ENCODE measurements around the gene GOLGA2. TPM values are rescaled to one million over a fixed set of nuclear protein-coding genes. Genes with fewer than 3 reads are reported as not detected.

Gene GOLGA2
- total RNA-seq, 2 experiments from 2014 or later = 28.4 to 29.4 TPM

- CTCF ChIA-PET = interaction anchor here (0.8 to 1.7 kb wide), 4 partner anchors 12 to 101 kb away, joined by 3 to 6 read pairs (median 4); partner anchors contain the start of genes GOLGA2 and SWI5
- H3K27me3 Mint-ChIP-seq = no peaks in the 10 kb centered on the region
- H3K27ac Mint-ChIP-seq = peak overlapping the region; percentile 74
- peaks cover 11% of the 10 kb centered on the region for H3K4me1 Mint-ChIP-seq
- H3K36me3 Mint-ChIP-seq (ENCODE audit: low read depth) = no peaks in the 10 kb centered on the region
- POLR2A ChIA-PET = no interaction called here
- DNase-seq (peak; percentile 97), ATAC-seq (peak; percentile 98)
- H3K9me3 Mint-ChIP-seq (ENCODE audit: low read depth) = no peaks in the 10 kb centered on the region
- peak overlapping the region; percentile 71 for H3K4me3 Mint-ChIP-seq
- intact Hi-C loops (cut with DNase I, micrococcal nuclease) = loop anchor here (1.0 kb wide), 10 partner anchors 15 to 238 kb away; partner anchors contain the start of genes DNM1 (in 2 of the 2), BBLN (in 1 of the 2), COQ4 (in 1 of the 2) and GOLGA2 (in 1 of the 2)
Measured at GRCh38 chr9:128218518-128219389, 57.1 kb downstream of the GOLGA2 start.

DNA sequence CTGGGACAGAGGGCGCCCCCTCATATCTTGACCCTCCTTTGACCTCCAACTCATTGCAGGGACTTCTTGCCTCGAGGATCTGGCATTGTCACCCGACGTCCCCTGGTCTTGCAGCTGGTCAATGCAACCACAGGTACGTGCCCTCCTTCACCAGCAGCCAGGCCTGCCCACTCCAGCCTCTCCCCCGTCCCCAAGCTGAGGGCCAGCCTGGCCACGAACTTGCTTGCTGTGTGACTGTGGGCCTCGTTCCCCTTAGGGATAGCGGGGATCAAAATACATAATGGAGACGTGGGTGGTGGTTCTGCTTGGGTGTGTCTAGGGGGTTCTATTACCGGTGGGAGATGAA, 57.7 kb downstream of the GOLGA2 start:
- intact Hi-C loops (cut with DNase I, micrococcal nuclease) = loop anchor here (1.0 kb wide), 10 partner anchors 15 to 238 kb away; partner anchors contain the start of genes DNM1 (in 2 of the 2), BBLN (in 1 of the 2), COQ4 (in 1 of the 2) and GOLGA2 (in 1 of the 2)
- H3K9me3 Mint-ChIP-seq (ENCODE audit: low read depth) = no peaks in the 10 kb centered on the region
- ATAC-seq (no peak), DNase-seq (no peak)
- CTCF ChIA-PET = interaction anchor here (0.8 to 1.7 kb wide), 5 partner anchors 11 to 101 kb away, joined by 3 to 6 read pairs (median 4); partner anchors contain the start of genes GOLGA2 and SWI5
- POLR2A ChIA-PET = no interaction called here
- H3K4me3 Mint-ChIP-seq = peak overlapping the region; percentile 71
- H3K27me3 Mint-ChIP-seq = no peaks in the 10 kb centered on the region
- no peaks in the 10 kb centered on the region for H3K36me3 Mint-ChIP-seq (ENCODE audit: low read depth)
- peak overlapping the region; percentile 74 for H3K27ac Mint-ChIP-seq
- peaks cover 11% of the 10 kb centered on the region for H3K4me1 Mint-ChIP-seq

GRCh38 chr9:128216781-128217553, 58.8 kb downstream of the GOLGA2 start:
- Mint-ChIP-seq H3K36me3 (ENCODE audit: low read depth) (no peaks in the 10 kb centered on the region), H3K27ac (no peak overlapping the region), H3K27me3 (peaks cover 2% of the 10 kb centered on the region), H3K9me3 (ENCODE audit: low read depth) (no peaks in the 10 kb centered on the region), H3K4me1 (peaks cover 11% of the 10 kb centered on the region), H3K4me3 (no peak overlapping the region)
- ATAC-seq = no peak
- intact Hi-C loops (cut with DNase I, micrococcal nuclease) = no loop called here
- no peak for DNase-seq
- ChIA-PET POLR2A (no interaction called here), CTCF (interaction anchor here (0.7 to 1.3 kb wide), 4 partner anchors 11 to 38 kb away, joined by 3 read pairs; no protein-coding TSS in a partner anchor)

- no peaks in the 10 kb centered on the region for H3K36me3 Mint-ChIP-seq (ENCODE audit: low read depth)
- no peak overlapping the region for H3K27ac Mint-ChIP-seq
- no peak for DNase-seq
- H3K4me1 Mint-ChIP-seq = peaks cover 11% of the 10 kb centered on the region
- no peak for ATAC-seq
- peaks cover 2% of the 10 kb centered on the region for H3K27me3 Mint-ChIP-seq
- H3K9me3 Mint-ChIP-seq (ENCODE audit: low read depth) = no peaks in the 10 kb centered on the region
- no peak overlapping the region for H3K4me3 Mint-ChIP-seq
- intact Hi-C loops (cut with DNase I, micrococcal nuclease) = no loop called here
- ChIA-PET POLR2A (no interaction called here), CTCF (interaction anchor here (1.0 to 1.3 kb wide), 2 partner anchors 9 to 32 kb away, joined by 3 read pairs; no protein-coding TSS in a partner anchor)
Measured at GRCh38 chr9:128215491-128216409, 60.1 kb downstream of the GOLGA2 start.

- H3K9me3 Mint-ChIP-seq (ENCODE audit: low read depth) = no peaks in the 10 kb centered on the region
- DNase-seq (no peak), ATAC-seq (no peak)
- H3K27ac Mint-ChIP-seq = no peak overlapping the region
- ChIA-PET CTCF (no interaction called here), POLR2A (no interaction called here)
- peaks cover 2% of the 10 kb centered on the region for H3K27me3 Mint-ChIP-seq
- no peaks in the 10 kb centered on the region for H3K36me3 Mint-ChIP-seq (ENCODE audit: low read depth)
- intact Hi-C loops (cut with DNase I, micrococcal nuclease) = no loop called here
- H3K4me1 Mint-ChIP-seq = peaks cover 11% of the 10 kb centered on the region
- H3K4me3 Mint-ChIP-seq = no peak overlapping the region
Measured at GRCh38 chr9:128214571-128215490, 61.0 kb downstream of the GOLGA2 start.

GRCh38 chr9:128213746-128214497, 61.9 kb downstream of the GOLGA2 start:
- no peak for ATAC-seq
- intact Hi-C loops (cut with DNase I, micrococcal nuclease) = no loop called here
- Mint-ChIP-seq H3K27me3 (peaks cover 2% of the 10 kb centered on the region), H3K9me3 (ENCODE audit: low read depth) (no peaks in the 10 kb centered on the region), H3K4me3 (no peak overlapping the region), H3K4me1 (peaks cover 9% of the 10 kb centered on the region), H3K36me3 (ENCODE audit: low read depth) (no peaks in the 10 kb centered on the region), H3K27ac (no peak overlapping the region)
- DNase-seq = no peak
- ChIA-PET POLR2A (no interaction called here), CTCF (interaction anchor here (0.5 to 1.1 kb wide), 2 partner anchors 14 to 62 kb away, joined by 3 to 4 read pairs; partner anchors contain the start of genes GOLGA2 and SWI5)

- intact Hi-C loops (cut with DNase I, micrococcal nuclease) = no loop called here
- H3K27me3 Mint-ChIP-seq = peaks cover 2% of the 10 kb centered on the region
- H3K4me1 Mint-ChIP-seq = no peaks in the 10 kb centered on the region
- no peaks in the 10 kb centered on the region for H3K36me3 Mint-ChIP-seq (ENCODE audit: low read depth)
- H3K27ac Mint-ChIP-seq = no peak overlapping the region
- no peak for DNase-seq
- ChIA-PET POLR2A (no interaction called here), CTCF (no interaction called here)
- H3K9me3 Mint-ChIP-seq (ENCODE audit: low read depth) = no peaks in the 10 kb centered on the region
- H3K4me3 Mint-ChIP-seq = no peak overlapping the region
- ATAC-seq = no peak
Measured at GRCh38 chr9:128211981-128212281, 63.9 kb downstream of the GOLGA2 start.

DNA sequence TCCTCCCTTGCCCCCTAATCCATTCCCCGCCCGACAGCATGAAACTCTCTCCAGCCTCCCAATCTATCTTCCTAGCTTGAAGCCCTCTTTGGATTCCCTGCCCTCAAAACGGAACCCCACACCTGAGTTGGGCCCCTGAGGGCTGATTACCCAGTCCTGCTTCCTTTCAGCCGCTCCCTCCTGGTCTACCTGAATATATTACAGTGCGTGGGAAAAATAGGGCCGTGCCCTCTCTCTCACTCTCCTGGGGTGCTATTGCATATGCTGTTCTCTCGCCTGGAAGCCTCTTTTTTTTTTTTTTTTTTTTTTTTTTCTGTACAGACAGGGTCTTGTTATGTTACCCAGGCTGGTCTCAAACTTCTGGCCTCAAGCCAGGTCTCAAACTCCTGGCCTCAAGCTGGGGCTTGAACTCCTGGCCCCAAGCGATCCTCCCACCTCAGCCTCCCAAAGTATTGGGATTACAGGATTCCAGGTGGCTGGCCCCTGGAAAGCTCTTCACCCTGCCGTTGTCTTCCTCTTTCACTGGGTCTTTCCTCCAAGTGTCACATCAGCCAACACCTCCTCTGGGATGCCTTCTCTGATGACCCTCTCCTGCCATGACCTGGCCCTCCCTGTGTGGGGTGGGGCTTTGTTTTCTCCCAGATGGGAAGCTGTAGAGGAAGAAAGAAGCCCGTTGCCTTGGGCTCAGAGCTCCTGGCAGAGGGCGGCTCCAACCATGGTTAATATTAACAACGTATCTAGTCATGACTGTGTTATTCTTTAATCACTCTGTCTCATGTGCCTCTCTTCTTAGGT, 64.4 kb downstream of the GOLGA2 start:
- no peak for ATAC-seq
- ChIA-PET CTCF (no interaction called here), POLR2A (no interaction called here)
- Mint-ChIP-seq H3K36me3 (ENCODE audit: low read depth) (no peaks in the 10 kb centered on the region), H3K9me3 (ENCODE audit: low read depth) (no peaks in the 10 kb centered on the region), H3K27me3 (peaks cover 2% of the 10 kb centered on the region), H3K27ac (no peak overlapping the region), H3K4me3 (no peak overlapping the region), H3K4me1 (no peaks in the 10 kb centered on the region)
- DNase-seq = no peak
- intact Hi-C loops (cut with DNase I, micrococcal nuclease) = no loop called here

GRCh38 chr9:128208946-128209669, 66.7 kb downstream of the GOLGA2 start:
- POLR2A ChIA-PET = no interaction called here
- Mint-ChIP-seq H3K27ac (no peak overlapping the region), H3K9me3 (ENCODE audit: low read depth) (no peaks in the 10 kb centered on the region), H3K4me1 (peaks cover 4% of the 10 kb centered on the region), H3K36me3 (ENCODE audit: low read depth) (no peaks in the 10 kb centered on the region), H3K27me3 (peaks cover 13% of the 10 kb centered on the region), H3K4me3 (no peak overlapping the region)
- CTCF ChIA-PET = interaction anchor here (1.1 kb wide), 1 partner anchor 25 kb away, joined by 3 read pairs; no protein-coding TSS in a partner anchor
- ATAC-seq (no peak), DNase-seq (no peak)
- intact Hi-C loops (cut with DNase I, micrococcal nuclease) = no loop called here
